HG02798 (cell line): ENCODE measurements around the gene LAT.
"Not testable (repeated sequence)": the region's sequence is repeated elsewhere in the genome, so short reads cannot be mapped to it uniquely, and the experiment has no call there.

Experiments used
- ATAC-seq: cut with Tn5 transposase; IDR thresholded peaks from one replicate; pipeline ENCODE4 v1.9.1; 2021; ENCODE audit warnings: mild to moderate bottlenecking; ENCODE audit not compliant: unreplicated experiment, poor library complexity

The LAT gene

GRCh38 chr16:28984619-28985135, at the start of gene LAT:
TSS of gene LAT (plus strand) at chr16:28985052. CDS start at chr16:28985418, 366 bp downstream.
- ATAC-seq = no peak

- no peak for ATAC-seq
Observed at GRCh38 chr16:28935346-28935745, 49.5 kb upstream of the LAT start.

GRCh38 chr16:28935924-28936783, 48.7 kb upstream of the LAT start:
- ATAC-seq = peak; percentile 75

GRCh38 chr16:28936784-28937155, 48.1 kb upstream of the LAT start:
- ATAC-seq = no peak

GRCh38 chr16:28937222-28937876, 47.5 kb upstream of the LAT start:
- ATAC-seq = no peak

- ATAC-seq = no peak
Observed at GRCh38 chr16:28938721-28939120, 46.1 kb upstream of the LAT start.

GRCh38 chr16:28939825-28940224, 45.0 kb upstream of the LAT start:
- ATAC-seq = not testable (repeated sequence)

- no peak for ATAC-seq
Observed at GRCh38 chr16:28943281-28943680, 41.6 kb upstream of the LAT start.

- ATAC-seq = no peak
Observed at GRCh38 chr16:28946681-28947080, 38.2 kb upstream of the LAT start.

- ATAC-seq = peak; percentile 95
Observed at GRCh38 chr16:28950648-28951409, 34.0 kb upstream of the LAT start, which contains the start of gene NFATC2IP. TSS of gene NFATC2IP (plus strand) at chr16:28950937. CDS start at chr16:28951012, 75 bp downstream.

- ATAC-seq = no peak
Observed at GRCh38 chr16:28951410-28951943, 33.4 kb upstream of the LAT start.

- no peak for ATAC-seq
Observed at GRCh38 chr16:28958216-28958615, 26.6 kb upstream of the LAT start.

GRCh38 chr16:28958836-28959235, 26.0 kb upstream of the LAT start:
- ATAC-seq = no peak

GRCh38 chr16:28964072-28964471, 20.8 kb upstream of the LAT start:
- ATAC-seq = no peak

- no peak for ATAC-seq
Observed at GRCh38 chr16:28964496-28964895, 20.4 kb upstream of the LAT start.

- ATAC-seq = no peak
Observed at GRCh38 chr16:28967156-28967555, 17.7 kb upstream of the LAT start.

GRCh38 chr16:28969696-28970095, 15.2 kb upstream of the LAT start:
- ATAC-seq = not testable (repeated sequence)

GRCh38 chr16:28974007-28974436, 10.8 kb upstream of the LAT start:
- peak; percentile 13 for ATAC-seq

GRCh38 chr16:28974437-28975157, 10.3 kb upstream of the LAT start, which contains the start of gene SPNS1:
TSS of gene SPNS1 (plus strand) at chr16:28974778. CDS start at chr16:28975152, 374 bp downstream.
- ATAC-seq = peak; percentile 93
